ENCODE measurements around the gene OR6B1. TPM values are rescaled to one million over a fixed set of nuclear protein-coding genes. Genes with fewer than 3 reads are reported as not detected.

Gene OR6B1
- total RNA-seq, 1 experiment from 2014 or later: not detected

Other genes with a start within 250 kb of the OR6B1 start
- gene CTAGE6, start 242.6 kb upstream of the OR6B1 start, total RNA-seq (2022): not detected in 2 replicates
- gene TCAF1, start 98.1 kb upstream of the OR6B1 start, total RNA-seq (2022): 22.7 and 27.2 TPM in 2 replicates
- gene OR2F2, start 65.1 kb upstream of the OR6B1 start, total RNA-seq (2022): not detected in 2 replicates
- not detected in 2 replicates for gene OR2F1, start 45.5 kb upstream of the OR6B1 start, total RNA-seq (2022)
- not detected in 2 replicates for gene OR2A5, start 48.6 kb downstream of the OR6B1 start, total RNA-seq (2022)
- gene OR2A25, start 69.5 kb downstream of the OR6B1 start, total RNA-seq (2022): not detected in 2 replicates
- gene OR2A12, start 86.0 kb downstream of the OR6B1 start, total RNA-seq (2022): not detected in 2 replicates
- not detected in 2 replicates for gene OR2A2, start 109.3 kb downstream of the OR6B1 start, total RNA-seq (2022)
- gene OR2A14, start 122.9 kb downstream of the OR6B1 start, total RNA-seq (2022): not detected in 2 replicates
- gene CTAGE4, start 183.1 kb downstream of the OR6B1 start, total RNA-seq (2022): 23.2 and 26.0 TPM in 2 replicates
- 0.93 TPM in 1 of 2 replicates, not detected in the other for gene ARHGEF35, start 195.5 kb downstream of the OR6B1 start, total RNA-seq (2022)
- gene OR2A42, start 239.3 kb downstream of the OR6B1 start, total RNA-seq (2022): not detected in 2 replicates